GM19468 (cell line): Measurements from ENCODE around the gene SHQ1.
"Not testable (repeated sequence)": the region's sequence is repeated elsewhere in the genome, so short reads cannot be mapped to it uniquely, and the experiment has no call there.

Experiments used
- ATAC-seq: cut with Tn5 transposase; IDR thresholded peaks from one replicate; pipeline ENCODE4 v1.9.1; 2021; ENCODE audit warnings: mild to moderate bottlenecking, moderate library complexity, moderate number of reproducible peaks; ENCODE audit not compliant: unreplicated experiment; ENCODE audit errors: extremely low read depth

SHQ1 gene

GRCh38 chr3:72756900-72757299 is 91.3 kb downstream of the SHQ1 start:
- peak; percentile 100 for ATAC-seq

GRCh38 chr3:72754582-72754981 is 93.7 kb downstream of the SHQ1 start:
- no peak for ATAC-seq

GRCh38 chr3:72753495-72753894 is 94.8 kb downstream of the SHQ1 start:
- no peak for ATAC-seq

GRCh38 chr3:72750405-72750965 is 97.8 kb downstream of the SHQ1 start:
- no peak for ATAC-seq

GRCh38 chr3:72748659-72749058 is 99.6 kb downstream of the SHQ1 start:
- ATAC-seq = no peak

GRCh38 chr3:72746430-72747411 is 101.5 kb downstream of the SHQ1 start:
- ATAC-seq = no peak

- ATAC-seq = no peak
Measured at GRCh38 chr3:72745146-72745999, 102.9 kb downstream of the SHQ1 start.

GRCh38 chr3:72744330-72744729 is 103.9 kb downstream of the SHQ1 start:
- ATAC-seq = no peak

- no peak for ATAC-seq
Measured at GRCh38 chr3:72739531-72740466, 108.4 kb downstream of the SHQ1 start.

GRCh38 chr3:72738752-72739530 is 109.3 kb downstream of the SHQ1 start:
- no peak for ATAC-seq

GRCh38 chr3:72735072-72735471 is 113.2 kb downstream of the SHQ1 start:
- not testable (repeated sequence) for ATAC-seq

- ATAC-seq = no peak
Measured at GRCh38 chr3:72733676-72734075, 114.6 kb downstream of the SHQ1 start.

- not testable (repeated sequence) for ATAC-seq
Measured at GRCh38 chr3:72732666-72733345, 115.4 kb downstream of the SHQ1 start.

- ATAC-seq = no peak
Measured at GRCh38 chr3:72728958-72729467, 119.2 kb downstream of the SHQ1 start.

GRCh38 chr3:72728329-72728889 is 119.8 kb downstream of the SHQ1 start:
- ATAC-seq = no peak

GRCh38 chr3:72727726-72728125 is 120.5 kb downstream of the SHQ1 start:
- no peak for ATAC-seq

- ATAC-seq = no peak
Measured at GRCh38 chr3:72727172-72727571, 121.1 kb downstream of the SHQ1 start.

GRCh38 chr3:72725229-72725628 is 123.0 kb downstream of the SHQ1 start:
- ATAC-seq = no peak
